Keratinocyte (primary cell): Measurements from ENCODE around the gene SERTAD1. TPM values are rescaled to one million over a fixed set of nuclear protein-coding genes. Genes with fewer than 3 reads are reported as not detected.
"Not testable (repeated sequence)": the region's sequence is repeated elsewhere in the genome, so short reads cannot be mapped to it uniquely, and the experiment has no call there.

Experiments
- DNase-seq: peaks from one replicate; pipeline ENCODE4 v3.0.0-alpha.2; 2011; ENCODE audit warnings: low read depth, missing footprints, low spot score
- FAIRE-seq: peaks from 2 replicates; lab custom pipeline; 2011; peaks lifted over from hg19 to GRCh38; lab: Jason Lieb, UNC
- H2AFZ ChIP-seq: 2 replicates; pipeline ENCODE4 v1.6.0; 2012; ENCODE audit warnings: low read length, control low read depth, inconsistent platforms; ENCODE audit not compliant: control insufficient read depth
- H3K27ac ChIP-seq: 2 replicates; pipeline ENCODE4 v1.5.1; 2011; ENCODE audit warnings: low read length; ENCODE audit not compliant: control insufficient read depth, insufficient read depth
- H3K27me3 ChIP-seq: 3 replicates; pipeline ENCODE4 v1.6.0; 2011; ENCODE audit warnings: low read length; ENCODE audit not compliant: control insufficient read depth, insufficient read depth; ENCODE audit errors: extremely low read depth
- H3K36me3 ChIP-seq, 2 experiments: 2 replicates in 1 of 2; 3 replicates in 1 of 2; pipeline ENCODE4 v1.5.1; 2011; ENCODE audit warnings: low read length in 2 of 2, mild to moderate bottlenecking in 1 of 2; ENCODE audit not compliant: control insufficient read depth in 2 of 2, insufficient read depth in 2 of 2; ENCODE audit errors: extremely low read depth in 1 of 2
- H3K4me1 ChIP-seq: 3 replicates; pipeline ENCODE4 v1.5.1; 2011; ENCODE audit warnings: low read length; ENCODE audit not compliant: control insufficient read depth, insufficient read depth; ENCODE audit errors: extremely low read depth
- H3K4me2 ChIP-seq: 3 replicates; pipeline ENCODE4 v1.6.0; 2011; ENCODE audit warnings: low read depth, low read length; ENCODE audit not compliant: control insufficient read depth, insufficient read depth; ENCODE audit errors: extremely low read depth
- H3K4me3 ChIP-seq, 3 experiments: fragments of 200-600 bp in 1 of 3; sonication (generic) in 1 of 3; 2 replicates in 2 of 3; 3 replicates in 1 of 3; pipeline ENCODE4 v1.5.1; 2011 to 2016; ENCODE audit warnings: low read length in 3 of 3, mild to moderate bottlenecking in 3 of 3, control low read depth in 2 of 3, inconsistent platforms in 1 of 3, low read depth in 1 of 3, mixed read lengths in 1 of 3, mixed run types in 1 of 3, moderate library complexity in 1 of 3; ENCODE audit not compliant: control insufficient read depth in 2 of 3, insufficient read depth in 2 of 3; ENCODE audit errors: extremely low read depth in 1 of 3
- H3K79me2 ChIP-seq: 2 replicates; pipeline ENCODE4 v1.6.0; 2012; ENCODE audit warnings: low read length; ENCODE audit not compliant: control insufficient read depth, insufficient read depth
- H3K9ac ChIP-seq: 3 replicates; pipeline ENCODE4 v1.6.0; 2011; ENCODE audit warnings: low read length; ENCODE audit not compliant: control insufficient read depth, insufficient read depth; ENCODE audit errors: extremely low read depth
- H3K9me1 ChIP-seq: 3 replicates; pipeline ENCODE4 v1.6.0; 2011; ENCODE audit warnings: low read length; ENCODE audit not compliant: control insufficient read depth, insufficient read depth; ENCODE audit errors: extremely low read depth
- H3K9me3 ChIP-seq: 2 replicates; pipeline ENCODE4 v1.5.1; 2012; ENCODE audit warnings: low read depth, low read length; ENCODE audit not compliant: control insufficient read depth
- H4K20me1 ChIP-seq: 3 replicates; pipeline ENCODE4 v1.6.0; 2011; ENCODE audit warnings: low read length; ENCODE audit not compliant: control insufficient read depth, insufficient read depth; ENCODE audit errors: extremely low read depth
- CTCF ChIP-seq, 3 experiments: IDR thresholded peaks in 1 of 3; conservative IDR thresholded peaks in 1 of 3; optimal IDR thresholded peaks in 1 of 3; 2 replicates in 2 of 3; 3 replicates in 1 of 3; pipeline versions ENCODE3 to v1.5.1; 2011; ENCODE audit warnings: low read length in 3 of 3, mild to moderate bottlenecking in 3 of 3, moderate library complexity in 2 of 3, control low read depth in 1 of 3, inconsistent platforms in 1 of 3; ENCODE audit not compliant: insufficient read depth in 2 of 3; ENCODE audit errors: extremely low read depth in 1 of 3
- EZH2 ChIP-seq: IDR thresholded peaks from one replicate; pipeline ENCODE4 v1.6.1; 2012; ENCODE audit warnings: inconsistent platforms, mild to moderate bottlenecking, low read length, moderate library complexity
- dilution Hi-C: fragments of 300-500 bp; cut with MboI; formaldehyde crosslinking; loops from one replicate; pipeline ENCODE4 v1.7.0; 2020; ENCODE audit warnings: low sequenced_read_pairs; ENCODE audit not compliant: extremely low pct_ligation_motif_present
- polyA plus RNA-seq, 5 experiments: library from polyadenylated mRNA; depleted of rRNA in 3 of 5; stranded (reverse) in 3 of 5; stranded (forward) in 1 of 5; unstranded in 1 of 5; fragments of >200 nt; gene quantifications; 1 replicate in 1 of 5; 2 replicates in 3 of 5; 3 replicates in 1 of 5; pipeline versions ENCODE4 v1.2.1 to v1.2.3, GENCODE V29; 2011 to 2012; ENCODE audit warnings: missing spikeins in 2 of 5, low read depth in 1 of 5, low replicate concordance in 1 of 5

The SERTAD1 gene
- polyA plus RNA-seq, 1 donor (not counting 4 experiments of a cell fraction or from before 2014, with no cell fraction given), result 9.5 TPM

GRCh38 chr19:40431698-40432097 lies 5.9 kb upstream of the SERTAD1 start:
- Histone ChIP-seq H3K27me3 (no peaks in the 10 kb centered on the region), H3K4me1 (peaks cover 11% of the 10 kb centered on the region), H3K9me3 (no peaks in the 10 kb centered on the region), H3K9me1 (no peaks in the 10 kb centered on the region), H3K4me2 (no peak overlapping the region), H3K36me3 (no peaks in the 10 kb centered on the region), H3K9ac (no peak overlapping the region), H3K4me3 (no peak overlapping the region), H2AFZ (no peak overlapping the region), H4K20me1 (no peaks in the 10 kb centered on the region), H3K79me2 (no peaks in the 10 kb centered on the region), H3K27ac (no peak overlapping the region)
- DNase-seq (no peak), FAIRE-seq (no peak)
- dilution Hi-C loops, result no loop called here
- no peak for TF ChIP-seq CTCF (optimal IDR thresholded peaks at IDR 0.05 in 1 of 3, IDR thresholded peaks at IDR 0.05 in 1 of 3, conservative IDR thresholded peaks at IDR 0.05 in 1 of 3; ENCODE audit: extremely low read depth in 1 of 3, insufficient read depth in 2 of 3, low read length in 3 of 3)
- no peak for TF ChIP-seq EZH2

- H3K27me3 ChIP-seq, dilution Hi-C loops, H3K79me2 ChIP-seq, DNase-seq, H3K27ac ChIP-seq, H3K9me1 ChIP-seq, H3K4me3 ChIP-seq, H3K9me3 ChIP-seq, H3K9ac ChIP-seq, H3K4me2 ChIP-seq, H3K36me3 ChIP-seq, H2AFZ ChIP-seq, FAIRE-seq, H4K20me1 ChIP-seq: not testable (repeated sequence)
- H3K4me1 ChIP-seq, result peaks cover 11% of the 10 kb centered on the region
Observed at GRCh38 chr19:40430242-40430641, 4.5 kb upstream of the SERTAD1 start.

GRCh38 chr19:40428197-40428596 lies 2.4 kb upstream of the SERTAD1 start:
- H2AFZ ChIP-seq, H3K4me1 ChIP-seq, H3K9ac ChIP-seq, H3K36me3 ChIP-seq, H3K9me1 ChIP-seq, H3K4me3 ChIP-seq, H4K20me1 ChIP-seq, FAIRE-seq, dilution Hi-C loops, H3K27me3 ChIP-seq, DNase-seq, H3K27ac ChIP-seq, H3K9me3 ChIP-seq, H3K4me2 ChIP-seq: not testable (repeated sequence)
- H3K79me2 ChIP-seq, result peaks cover 17% of the 10 kb centered on the region
